Esophagus muscularis mucosa (tissue), 4 donors: ENCODE results near the gene SDC1. TPM values are rescaled to one million over a fixed set of nuclear protein-coding genes. Genes with fewer than 3 reads are reported as not detected.
"Not testable (repeated sequence)": the region's sequence is repeated elsewhere in the genome, so short reads cannot be mapped to it uniquely, and the experiment has no call there.

ENCODE experiments used
- DNase-seq: peaks from one replicate; pipeline ENCODE4 v3.0.0-alpha.2; 2017; ENCODE audit errors: extremely low spot score
- H3K27ac ChIP-seq, 4 donors: fragments of 200-600 bp; sonication (generic); replicated peaks in 1 of 4; 1 replicate in 3 of 4; 2 replicates in 1 of 4; pipeline ENCODE4 v1.5.1; 2016 to 2019; ENCODE audit warnings: mild to moderate bottlenecking in 1 of 4
- H3K27me3 ChIP-seq, 4 donors: fragments of 200-600 bp; sonication (generic); one replicate each; pipeline versions ENCODE4 v1.5.1 to v1.6.0; 2016 to 2019
- H3K36me3 ChIP-seq, 4 donors: fragments of 200-600 bp; sonication (generic); one replicate each; pipeline ENCODE4 v1.5.1; 2016 to 2019
- H3K4me1 ChIP-seq, 4 donors: fragments of 200-600 bp; sonication (generic); one replicate each; pipeline ENCODE4 v1.5.1; 2016 to 2019
- H3K4me3 ChIP-seq, 4 donors: fragments of 200-600 bp; sonication (generic); 1 replicate in 2 of 4; 2 replicates in 2 of 4; pipeline ENCODE4 v1.5.1; 2016 to 2019; ENCODE audit warnings: mild to moderate bottlenecking in 4 of 4, moderate library complexity in 1 of 4
- H3K9me3 ChIP-seq, 4 donors: fragments of 200-600 bp; sonication (generic); 1 replicate in 3 of 4; 2 replicates in 1 of 4; pipeline ENCODE4 v1.5.1; 2016 to 2019
- CTCF ChIP-seq, 3 experiments: fragments of 200-600 bp in 2 of 3; fragments of 450-650 bp in 1 of 3; sonication (generic) in 2 of 3; IDR thresholded peaks; one replicate each; pipeline ENCODE4 v1.5.1; 2017 to 2019; ENCODE audit warnings: antibody characterized with exemption in 3 of 3, mild to moderate bottlenecking in 2 of 3, moderate library complexity in 1 of 3
- EP300 ChIP-seq: sonication (generic); formaldehyde crosslinking; IDR thresholded peaks from one replicate; pipeline ENCODE4 v1.6.1; 2017; ENCODE audit warnings: antibody characterized with exemption
- POLR2A ChIP-seq: fragments of 450-650 bp; IDR thresholded peaks from one replicate; pipeline ENCODE4 v1.6.1; 2017; ENCODE audit warnings: antibody characterized with exemption, moderate library complexity, mild to moderate bottlenecking, low read depth
- POLR2AphosphoS5 ChIP-seq, 2 donors: sonication (generic); formaldehyde crosslinking; IDR thresholded peaks; one replicate each; pipeline ENCODE4 v1.6.1; 2017; ENCODE audit warnings: antibody characterized with exemption in 2 of 2
- WGBS: methylation state at CpG from one replicate; pipeline ENCODE4 v1.1.5; 2018; 5-methylcytosine and 5-hydroxymethylcytosine counted together
- intact Hi-C: fragments of 100-400 bp; cut with DNase I; formaldehyde crosslinking; loops from one replicate; pipeline ENCODE4 v1.15.1; 2023
- total RNA-seq, 4 donors: library from RNA; depleted of rRNA; stranded (reverse); fragments of >200 nt; gene quantifications; one replicate each; pipeline versions ENCODE4 v1.1.0 to v1.2.1, GENCODE V29; 2016

SDC1 gene, protein sequence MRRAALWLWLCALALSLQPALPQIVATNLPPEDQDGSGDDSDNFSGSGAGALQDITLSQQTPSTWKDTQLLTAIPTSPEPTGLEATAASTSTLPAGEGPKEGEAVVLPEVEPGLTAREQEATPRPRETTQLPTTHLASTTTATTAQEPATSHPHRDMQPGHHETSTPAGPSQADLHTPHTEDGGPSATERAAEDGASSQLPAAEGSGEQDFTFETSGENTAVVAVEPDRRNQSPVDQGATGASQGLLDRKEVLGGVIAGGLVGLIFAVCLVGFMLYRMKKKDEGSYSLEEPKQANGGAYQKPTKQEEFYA
- total RNA-seq = 1 to 10 TPM in 1 of 4 donors, under 1 TPM in 3; 0.33 to 1.6 (median 0.47) TPM

DNA sequence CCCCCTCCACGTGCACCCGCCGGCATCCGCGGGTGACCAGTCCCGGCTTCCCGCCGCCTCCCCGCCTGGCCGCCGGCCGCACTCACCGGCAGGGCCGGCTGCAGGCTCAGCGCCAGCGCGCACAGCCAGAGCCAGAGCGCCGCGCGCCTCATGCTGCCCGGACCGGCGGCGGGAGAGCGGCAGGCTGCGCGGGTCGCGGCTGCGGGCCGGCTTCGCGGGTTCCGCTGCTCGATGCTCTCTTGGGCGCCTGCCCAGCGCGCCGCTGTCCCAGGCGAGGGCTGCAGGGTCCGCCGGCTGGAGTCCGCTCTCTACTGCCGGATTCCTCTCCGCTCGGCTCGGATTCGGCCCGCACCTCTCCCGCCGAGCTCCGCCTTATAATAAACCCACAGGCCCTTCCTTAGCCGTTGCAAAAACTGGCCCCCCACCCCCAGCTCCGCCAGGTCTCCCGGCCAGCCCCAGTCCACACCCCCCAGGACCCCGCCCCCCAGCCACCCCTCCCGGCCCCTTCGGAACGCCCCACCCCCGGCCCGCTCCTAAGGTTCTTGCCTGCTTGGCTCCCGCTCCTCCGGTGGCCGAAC is at the start of gene SDC1:
Gene SDC1 (minus strand): TSS at position 415 of the 578 bp plus-strand sequence. CDS start 263 bp downstream, at position 152.
- Histone ChIP-seq H3K27ac (peak within 1 kb of the TSS; percentile 58 to 75 (median 72)), H3K9me3 (no peaks in the 10 kb centered on the region), H3K4me1 (peaks cover 16 to 34% (median 29%) of the 10 kb centered on the region in 4 donors), H3K27me3 (peaks cover 0 to 23% (median 0%) of the 10 kb centered on the region in 4 donors), H3K36me3 (no peaks in the 10 kb centered on the region), H3K4me3 (peak within 1 kb of the TSS; percentile 65 to 71 (median 69))
- intact Hi-C loops = loop anchor here (10.0 kb wide), 2 partner anchors 90 to 120 kb away; no protein-coding TSS in a partner anchor
- WGBS = 0% methylated on average over 14 of the region's 65 CpGs
- TF ChIP-seq POLR2AphosphoS5 (IDR thresholded peaks at IDR 0.05) = no peak
- TF ChIP-seq CTCF (IDR thresholded peaks at IDR 0.05) = no peak
- no peak for TF ChIP-seq POLR2A
- no peak for TF ChIP-seq EP300
- DNase-seq = no peak

GRCh38 chr2:20273042-20273441 is 48.1 kb upstream of the SDC1 start:
- intact Hi-C loops = no loop called here
- Histone ChIP-seq H3K36me3 (peaks cover 0 to 36% (median 19%) of the 10 kb centered on the region in 4 donors), H3K4me3 (no peak overlapping the region), H3K27me3 (no peaks in the 10 kb centered on the region), H3K27ac (no peak overlapping the region), H3K9me3 (no peaks in the 10 kb centered on the region), H3K4me1 (no peaks in the 10 kb centered on the region)
- WGBS = 92% methylated on average over 4 of the region's 4 CpGs
- DNase-seq = no peak
- TF ChIP-seq EP300 (no peak), POLR2A (no peak), CTCF (IDR thresholded peaks at IDR 0.05) (no peak), POLR2AphosphoS5 (IDR thresholded peaks at IDR 0.05) (no peak)

DNA sequence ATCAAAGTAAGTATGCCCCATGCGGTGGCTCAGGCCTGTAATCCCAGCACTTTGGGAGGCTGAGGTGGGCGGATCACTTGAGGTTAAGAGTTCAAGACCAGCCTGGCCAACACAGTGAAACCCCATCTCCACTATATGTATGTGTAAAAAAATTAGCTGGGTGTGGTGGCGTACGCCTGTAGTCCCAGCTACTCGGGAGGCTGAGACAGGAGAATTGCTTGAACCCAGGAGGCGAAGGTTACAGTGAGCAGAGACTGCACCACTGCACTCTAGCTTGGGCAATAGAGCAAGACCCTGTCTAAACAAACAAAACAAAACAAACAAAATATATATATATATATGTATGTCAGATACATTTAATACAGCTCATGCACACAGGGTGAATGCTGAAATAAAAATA is 43.4 kb upstream of the SDC1 start:
- intact Hi-C loops, H3K27ac ChIP-seq, DNase-seq, H3K27me3 ChIP-seq, H3K9me3 ChIP-seq, H3K4me1 ChIP-seq, H3K4me3 ChIP-seq: not testable (repeated sequence)
- WGBS = 100% methylated on average over 6 of the region's 6 CpGs
- H3K36me3 ChIP-seq = peaks cover 0 to 41% (median 18%) of the 10 kb centered on the region in 4 donors

DNA sequence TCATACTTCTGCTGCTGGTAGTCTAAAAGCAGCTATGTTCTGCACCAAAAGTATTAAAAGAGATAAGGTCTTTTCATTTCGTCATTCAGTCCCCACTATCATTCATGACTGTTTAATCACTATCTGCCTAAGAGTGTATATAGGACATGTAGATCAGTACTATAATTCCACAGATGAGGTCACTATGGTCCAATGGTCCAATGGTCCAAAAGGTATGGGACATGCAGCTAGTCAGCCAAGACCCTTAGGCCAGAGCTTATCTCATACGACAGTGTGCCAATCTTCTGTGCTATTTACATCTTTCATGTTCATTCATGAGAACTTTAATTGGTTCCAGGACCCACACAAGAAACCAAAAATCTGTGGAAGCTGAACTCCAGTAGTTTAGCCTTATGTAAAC is 42.6 kb upstream of the SDC1 start:
- Histone ChIP-seq H3K4me1 (no peaks in the 10 kb centered on the region), H3K27ac (no peak overlapping the region), H3K27me3 (no peaks in the 10 kb centered on the region), H3K4me3 (no peak overlapping the region), H3K9me3 (no peaks in the 10 kb centered on the region), H3K36me3 (peaks cover 0 to 43% (median 19%) of the 10 kb centered on the region in 4 donors)
- whole genome bisulfite sequencing = 100% methylated on average over 2 of the region's 2 CpGs
- intact Hi-C loops = no loop called here
- TF ChIP-seq POLR2AphosphoS5 (IDR thresholded peaks at IDR 0.05) (no peak), CTCF (IDR thresholded peaks at IDR 0.05) (no peak), POLR2A (no peak), EP300 (no peak)
- DNase-seq = no peak

GRCh38 chr2:20264629-20265028 is 39.7 kb upstream of the SDC1 start:
- H3K27me3 ChIP-seq = no peaks in the 10 kb centered on the region
- WGBS = 83% methylated on average over 2 of the region's 2 CpGs
- H3K27ac ChIP-seq = no peak overlapping the region
- intact Hi-C loops = no loop called here
- peaks cover 0 to 62% (median 32%) of the 10 kb centered on the region in 4 donors for H3K36me3 ChIP-seq
- DNase-seq = no peak
- no peaks in the 10 kb centered on the region for H3K9me3 ChIP-seq
- TF ChIP-seq EP300 (no peak), POLR2AphosphoS5 (IDR thresholded peaks at IDR 0.05) (no peak), POLR2A (no peak), CTCF (IDR thresholded peaks at IDR 0.05) (no peak)
- H3K4me1 ChIP-seq = no peaks in the 10 kb centered on the region
- no peak overlapping the region for H3K4me3 ChIP-seq
